Measurements from ENCODE around the gene IFI35.

IFI35 gene

DNA sequence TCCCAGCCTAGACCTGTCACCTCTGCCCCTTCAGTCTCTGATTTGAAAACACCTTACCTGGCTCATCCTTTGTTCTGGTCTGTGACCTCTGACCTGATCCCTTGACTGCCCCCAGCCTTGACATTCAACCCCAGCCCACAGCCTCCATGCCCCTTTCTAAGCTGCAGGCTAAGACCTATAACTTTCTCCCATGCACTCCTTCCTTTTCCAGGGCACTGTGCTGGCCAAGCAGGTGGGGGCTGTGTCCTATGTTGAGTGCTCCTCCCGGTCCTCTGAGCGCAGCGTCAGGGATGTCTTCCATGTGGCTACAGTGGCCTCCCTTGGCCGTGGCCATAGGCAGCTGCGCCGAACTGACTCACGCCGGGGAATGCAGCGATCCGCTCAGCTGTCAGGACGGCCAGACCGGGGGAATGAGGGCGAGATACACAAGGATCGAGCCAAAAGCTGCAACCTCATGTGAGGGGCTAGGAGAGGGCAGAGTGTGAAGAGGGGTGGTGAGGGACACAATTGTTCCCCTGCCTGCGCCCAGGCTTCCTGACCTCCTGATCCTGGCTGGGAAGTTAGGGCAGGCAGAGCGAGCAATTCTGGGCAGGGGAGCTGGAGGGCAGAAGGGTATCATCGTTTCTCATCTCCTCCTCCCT is 21.8 kb downstream of the IFI35 start:
- no peaks in the 10 kb centered on the region for H3K9me3 ChIP-seq (ENCODE audit: control insufficient read depth, insufficient read depth, low read depth, low read length)
- ChIA-PET CTCF (interaction anchor here (0.6 kb wide), 1 partner anchor 341 kb away, joined by 3 read pairs; no protein-coding TSS in a partner anchor), POLR2A (no interaction called here)
- no peak overlapping the region for H3K27ac ChIP-seq (ENCODE audit: extremely low read depth, low read depth, low read length)
- H3K36me3 ChIP-seq (ENCODE audit: control insufficient read depth in 2 of 2, insufficient read depth in 1 of 2, low read length in 2 of 2), result peaks cover 0 to 14% of the 10 kb centered on the region in 2 experiments; a peak in 1 of 3 replicates
- no peaks in the 10 kb centered on the region; the same call in 1 of the 2 replicates for H3K4me1 ChIP-seq (ENCODE audit: control insufficient read depth, insufficient read depth, low read length)
- no peak overlapping the region for H3K4me3 ChIP-seq (ENCODE audit: low read depth, low read length)
- TF ChIP-seq BCL11A (tag by site-specific recombination; IDR thresholded peaks at IDR 0.05; ENCODE audit: low read depth) (peak; percentile 84), ZNF423 (tag by site-specific recombination; IDR thresholded peaks at IDR 0.05) (no peak), ZNF169 (tag by site-specific recombination; IDR thresholded peaks at IDR 0.05) (no peak), ZNF394 (tag by site-specific recombination; IDR thresholded peaks at IDR 0.05; ENCODE audit: borderline replicate concordance) (no peak), ZNF600 (tag by site-specific recombination; IDR thresholded peaks at IDR 0.05) (0 out of 2 replicates have a peak, but pooled peaks have one; percentile 16), ZNF366 (tag by site-specific recombination; conservative IDR thresholded peaks at IDR 0.05) (no peak), SALL2 (tag by site-specific recombination; IDR thresholded peaks at IDR 0.05; ENCODE audit: borderline replicate concordance) (no peak), GLI2 (tag by site-specific recombination; IDR thresholded peaks at IDR 0.05; ENCODE audit: borderline replicate concordance, low read depth) (no peak), BCL11B (tag by site-specific recombination; IDR thresholded peaks at IDR 0.05; ENCODE audit: low read depth) (peak; percentile 86; the same call in 1 of the 2 replicates), ZNF561 (tag by site-specific recombination; IDR thresholded peaks at IDR 0.05; ENCODE audit: borderline replicate concordance) (no peak), HOXC10 (CRISPR knock-in tag; IDR thresholded peaks at IDR 0.05) (no peak), ZNF530 (tag by site-specific recombination; IDR thresholded peaks at IDR 0.05; ENCODE audit: low read depth) (no peak), IKZF3 (tag by site-specific recombination; IDR thresholded peaks at IDR 0.05) (no peak), ZNF175 (tag by site-specific recombination; IDR thresholded peaks at IDR 0.05) (no peak), ZNF510 (tag by site-specific recombination; IDR thresholded peaks at IDR 0.05; ENCODE audit: insufficient replicate concordance) (no peak), ZNF514 (tag by site-specific recombination; IDR thresholded peaks at IDR 0.05) (no peak), ZNF155 (tag by site-specific recombination; IDR thresholded peaks at IDR 0.05) (no peak), ZNF211 (tag by site-specific recombination; IDR thresholded peaks at IDR 0.05; ENCODE audit: low read depth) (no peak), ZNF174 (tag by site-specific recombination; IDR thresholded peaks at IDR 0.05) (no peak)
- TF ChIP-seq, protein P1, sequence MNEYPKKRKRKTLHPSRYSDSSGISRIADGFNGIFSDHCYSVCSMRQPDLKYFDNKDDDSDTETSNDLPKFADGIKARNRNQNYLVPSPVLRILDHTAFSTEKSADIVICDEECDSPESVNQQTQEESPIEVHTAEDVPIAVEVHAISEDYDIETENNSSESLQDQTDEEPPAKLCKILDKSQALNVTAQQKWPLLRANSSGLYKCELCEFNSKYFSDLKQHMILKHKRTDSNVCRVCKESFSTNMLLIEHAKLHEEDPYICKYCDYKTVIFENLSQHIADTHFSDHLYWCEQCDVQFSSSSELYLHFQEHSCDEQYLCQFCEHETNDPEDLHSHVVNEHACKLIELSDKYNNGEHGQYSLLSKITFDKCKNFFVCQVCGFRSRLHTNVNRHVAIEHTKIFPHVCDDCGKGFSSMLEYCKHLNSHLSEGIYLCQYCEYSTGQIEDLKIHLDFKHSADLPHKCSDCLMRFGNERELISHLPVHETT (tag by site-specific recombination; IDR thresholded peaks at IDR 0.05), result no peak
- TF ChIP-seq, protein P2, sequence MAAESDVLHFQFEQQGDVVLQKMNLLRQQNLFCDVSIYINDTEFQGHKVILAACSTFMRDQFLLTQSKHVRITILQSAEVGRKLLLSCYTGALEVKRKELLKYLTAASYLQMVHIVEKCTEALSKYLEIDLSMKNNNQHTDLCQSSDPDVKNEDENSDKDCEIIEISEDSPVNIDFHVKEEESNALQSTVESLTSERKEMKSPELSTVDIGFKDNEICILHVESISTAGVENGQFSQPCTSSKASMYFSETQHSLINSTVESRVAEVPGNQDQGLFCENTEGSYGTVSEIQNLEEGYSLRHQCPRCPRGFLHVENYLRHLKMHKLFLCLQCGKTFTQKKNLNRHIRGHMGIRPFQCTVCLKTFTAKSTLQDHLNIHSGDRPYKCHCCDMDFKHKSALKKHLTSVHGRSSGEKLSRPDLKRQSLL (tag by site-specific recombination; IDR thresholded peaks at IDR 0.05), result no peak
- TF ChIP-seq, protein P3, sequence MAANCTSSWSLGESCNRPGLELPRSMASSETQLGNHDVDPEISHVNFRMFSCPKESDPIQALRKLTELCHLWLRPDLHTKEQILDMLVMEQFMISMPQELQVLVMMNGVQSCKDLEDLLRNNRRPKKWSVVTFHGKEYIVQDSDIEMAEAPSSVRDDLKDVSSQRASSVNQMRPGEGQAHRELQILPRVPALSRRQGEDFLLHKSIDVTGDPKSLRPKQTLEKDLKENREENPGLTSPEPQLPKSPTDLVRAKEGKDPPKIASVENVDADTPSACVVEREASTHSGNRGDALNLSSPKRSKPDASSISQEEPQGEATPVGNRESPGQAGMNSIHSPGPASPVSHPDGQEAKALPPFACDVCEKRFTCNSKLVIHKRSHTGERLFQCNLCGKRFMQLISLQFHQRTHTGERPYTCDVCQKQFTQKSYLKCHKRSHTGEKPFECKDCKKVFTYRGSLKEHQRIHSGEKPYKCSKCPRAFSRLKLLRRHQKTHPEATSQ (tag by site-specific recombination; IDR thresholded peaks at IDR 0.05), result no peak
- TF ChIP-seq, protein P4, sequence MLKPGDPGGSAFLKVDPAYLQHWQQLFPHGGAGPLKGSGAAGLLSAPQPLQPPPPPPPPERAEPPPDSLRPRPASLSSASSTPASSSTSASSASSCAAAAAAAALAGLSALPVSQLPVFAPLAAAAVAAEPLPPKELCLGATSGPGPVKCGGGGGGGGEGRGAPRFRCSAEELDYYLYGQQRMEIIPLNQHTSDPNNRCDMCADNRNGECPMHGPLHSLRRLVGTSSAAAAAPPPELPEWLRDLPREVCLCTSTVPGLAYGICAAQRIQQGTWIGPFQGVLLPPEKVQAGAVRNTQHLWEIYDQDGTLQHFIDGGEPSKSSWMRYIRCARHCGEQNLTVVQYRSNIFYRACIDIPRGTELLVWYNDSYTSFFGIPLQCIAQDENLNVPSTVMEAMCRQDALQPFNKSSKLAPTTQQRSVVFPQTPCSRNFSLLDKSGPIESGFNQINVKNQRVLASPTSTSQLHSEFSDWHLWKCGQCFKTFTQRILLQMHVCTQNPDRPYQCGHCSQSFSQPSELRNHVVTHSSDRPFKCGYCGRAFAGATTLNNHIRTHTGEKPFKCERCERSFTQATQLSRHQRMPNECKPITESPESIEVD (tag by site-specific recombination; IDR thresholded peaks at IDR 0.05), result no peak
- TF ChIP-seq, protein P5, sequence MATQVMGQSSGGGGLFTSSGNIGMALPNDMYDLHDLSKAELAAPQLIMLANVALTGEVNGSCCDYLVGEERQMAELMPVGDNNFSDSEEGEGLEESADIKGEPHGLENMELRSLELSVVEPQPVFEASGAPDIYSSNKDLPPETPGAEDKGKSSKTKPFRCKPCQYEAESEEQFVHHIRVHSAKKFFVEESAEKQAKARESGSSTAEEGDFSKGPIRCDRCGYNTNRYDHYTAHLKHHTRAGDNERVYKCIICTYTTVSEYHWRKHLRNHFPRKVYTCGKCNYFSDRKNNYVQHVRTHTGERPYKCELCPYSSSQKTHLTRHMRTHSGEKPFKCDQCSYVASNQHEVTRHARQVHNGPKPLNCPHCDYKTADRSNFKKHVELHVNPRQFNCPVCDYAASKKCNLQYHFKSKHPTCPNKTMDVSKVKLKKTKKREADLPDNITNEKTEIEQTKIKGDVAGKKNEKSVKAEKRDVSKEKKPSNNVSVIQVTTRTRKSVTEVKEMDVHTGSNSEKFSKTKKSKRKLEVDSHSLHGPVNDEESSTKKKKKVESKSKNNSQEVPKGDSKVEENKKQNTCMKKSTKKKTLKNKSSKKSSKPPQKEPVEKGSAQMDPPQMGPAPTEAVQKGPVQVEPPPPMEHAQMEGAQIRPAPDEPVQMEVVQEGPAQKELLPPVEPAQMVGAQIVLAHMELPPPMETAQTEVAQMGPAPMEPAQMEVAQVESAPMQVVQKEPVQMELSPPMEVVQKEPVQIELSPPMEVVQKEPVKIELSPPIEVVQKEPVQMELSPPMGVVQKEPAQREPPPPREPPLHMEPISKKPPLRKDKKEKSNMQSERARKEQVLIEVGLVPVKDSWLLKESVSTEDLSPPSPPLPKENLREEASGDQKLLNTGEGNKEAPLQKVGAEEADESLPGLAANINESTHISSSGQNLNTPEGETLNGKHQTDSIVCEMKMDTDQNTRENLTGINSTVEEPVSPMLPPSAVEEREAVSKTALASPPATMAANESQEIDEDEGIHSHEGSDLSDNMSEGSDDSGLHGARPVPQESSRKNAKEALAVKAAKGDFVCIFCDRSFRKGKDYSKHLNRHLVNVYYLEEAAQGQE (tag by site-specific recombination; IDR thresholded peaks at IDR 0.05), result no peak
- TF ChIP-seq, protein P6, sequence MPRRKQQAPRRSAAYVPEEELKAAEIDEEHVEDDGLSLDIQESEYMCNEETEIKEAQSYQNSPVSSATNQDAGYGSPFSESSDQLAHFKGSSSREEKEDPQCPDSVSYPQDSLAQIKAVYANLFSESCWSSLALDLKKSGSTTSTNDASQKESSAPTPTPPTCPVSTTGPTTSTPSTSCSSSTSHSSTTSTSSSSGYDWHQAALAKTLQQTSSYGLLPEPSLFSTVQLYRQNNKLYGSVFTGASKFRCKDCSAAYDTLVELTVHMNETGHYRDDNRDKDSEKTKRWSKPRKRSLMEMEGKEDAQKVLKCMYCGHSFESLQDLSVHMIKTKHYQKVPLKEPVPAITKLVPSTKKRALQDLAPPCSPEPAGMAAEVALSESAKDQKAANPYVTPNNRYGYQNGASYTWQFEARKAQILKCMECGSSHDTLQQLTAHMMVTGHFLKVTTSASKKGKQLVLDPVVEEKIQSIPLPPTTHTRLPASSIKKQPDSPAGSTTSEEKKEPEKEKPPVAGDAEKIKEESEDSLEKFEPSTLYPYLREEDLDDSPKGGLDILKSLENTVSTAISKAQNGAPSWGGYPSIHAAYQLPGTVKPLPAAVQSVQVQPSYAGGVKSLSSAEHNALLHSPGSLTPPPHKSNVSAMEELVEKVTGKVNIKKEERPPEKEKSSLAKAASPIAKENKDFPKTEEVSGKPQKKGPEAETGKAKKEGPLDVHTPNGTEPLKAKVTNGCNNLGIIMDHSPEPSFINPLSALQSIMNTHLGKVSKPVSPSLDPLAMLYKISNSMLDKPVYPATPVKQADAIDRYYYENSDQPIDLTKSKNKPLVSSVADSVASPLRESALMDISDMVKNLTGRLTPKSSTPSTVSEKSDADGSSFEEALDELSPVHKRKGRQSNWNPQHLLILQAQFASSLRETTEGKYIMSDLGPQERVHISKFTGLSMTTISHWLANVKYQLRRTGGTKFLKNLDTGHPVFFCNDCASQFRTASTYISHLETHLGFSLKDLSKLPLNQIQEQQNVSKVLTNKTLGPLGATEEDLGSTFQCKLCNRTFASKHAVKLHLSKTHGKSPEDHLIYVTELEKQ (tag by site-specific recombination; IDR thresholded peaks at IDR 0.05; ENCODE audit: borderline replicate concordance), result no peak

All from HEK293 (cell line).